NCI-H524 treated with DMSO at 0.1 percent for 48 hours (cell line): ENCODE data around the gene CDKL1.
"Not testable (repeated sequence)": the region's sequence is repeated elsewhere in the genome, so short reads cannot be mapped to it uniquely, and the experiment has no call there.

Experiments used
- DNase-seq: peaks from one replicate; lab custom pipeline; 2025; lab: John Stamatoyannopoulos, UW

Gene CDKL1

DNA sequence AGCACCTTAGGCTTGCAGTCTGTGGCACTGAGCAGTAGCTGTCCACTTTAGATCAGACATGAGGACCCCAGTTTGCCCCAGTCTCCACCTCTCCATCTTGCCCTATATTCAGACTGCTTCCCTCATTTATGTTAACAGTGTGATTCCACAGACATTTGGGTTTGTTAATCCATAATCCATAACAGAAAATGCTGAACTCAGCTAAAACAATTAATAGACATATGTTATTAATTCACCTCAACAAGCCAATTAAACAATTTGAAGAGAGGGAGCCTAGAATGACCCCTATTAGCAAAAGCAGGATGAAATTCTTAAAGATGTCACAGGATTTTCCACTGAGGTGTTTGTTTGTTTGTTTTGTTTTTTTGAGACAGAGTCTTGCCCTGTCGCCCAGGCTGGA, 9.1 kb downstream of the CDKL1 start:
- no peak for DNase-seq

DNA sequence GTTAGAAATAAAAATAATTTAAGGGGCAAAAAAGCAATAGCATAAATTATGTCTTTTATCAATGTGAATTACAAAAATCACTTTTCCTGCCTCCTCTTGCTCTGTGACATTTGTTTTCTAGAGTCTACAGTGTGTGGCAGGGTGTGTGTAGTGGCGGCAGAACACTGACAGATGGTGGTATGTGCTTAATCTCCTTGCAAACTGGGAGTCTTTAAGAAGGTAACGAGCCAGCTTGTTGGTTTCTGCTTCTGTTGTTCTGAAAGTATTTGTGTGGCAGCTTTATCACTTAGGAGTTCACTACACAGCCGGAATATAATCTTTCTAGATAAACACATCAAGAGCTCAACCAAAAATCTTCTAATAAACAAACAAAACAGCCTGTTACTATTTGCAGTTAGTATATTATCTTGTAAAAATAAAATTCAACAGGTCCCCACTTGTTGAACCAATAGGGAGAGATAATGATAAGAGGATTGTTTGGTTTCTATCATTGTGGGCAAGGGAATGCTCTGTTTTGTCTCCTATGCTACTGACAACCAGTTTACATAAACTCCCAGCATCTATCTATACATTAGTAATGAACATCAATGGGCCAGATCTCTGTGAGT, 13.0 kb downstream of the CDKL1 start:
- DNase-seq, result peak; percentile 90

DNA sequence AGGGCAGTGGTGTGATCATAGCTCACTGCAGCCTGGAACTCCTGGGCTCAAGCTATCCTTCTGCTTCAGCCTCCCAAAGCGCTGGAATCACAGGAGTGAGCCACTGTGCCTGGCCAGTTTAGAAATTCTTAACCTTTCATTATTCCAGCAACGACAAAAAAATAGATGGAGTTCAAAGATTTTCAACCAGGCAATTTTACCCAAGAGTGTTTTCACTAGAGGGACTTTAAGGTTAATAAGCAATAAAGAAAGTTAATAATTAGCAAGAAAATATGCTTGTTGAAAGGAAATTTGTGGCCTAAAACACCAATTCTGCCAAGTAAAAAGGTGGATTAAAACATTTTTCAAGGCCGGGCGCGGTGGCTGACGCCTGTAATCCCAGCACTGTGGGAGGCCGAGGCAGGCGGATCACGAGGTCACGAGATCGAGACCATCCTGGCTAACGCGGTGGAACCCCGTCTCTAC, 14.8 kb downstream of the CDKL1 start:
- no peak for DNase-seq

DNA sequence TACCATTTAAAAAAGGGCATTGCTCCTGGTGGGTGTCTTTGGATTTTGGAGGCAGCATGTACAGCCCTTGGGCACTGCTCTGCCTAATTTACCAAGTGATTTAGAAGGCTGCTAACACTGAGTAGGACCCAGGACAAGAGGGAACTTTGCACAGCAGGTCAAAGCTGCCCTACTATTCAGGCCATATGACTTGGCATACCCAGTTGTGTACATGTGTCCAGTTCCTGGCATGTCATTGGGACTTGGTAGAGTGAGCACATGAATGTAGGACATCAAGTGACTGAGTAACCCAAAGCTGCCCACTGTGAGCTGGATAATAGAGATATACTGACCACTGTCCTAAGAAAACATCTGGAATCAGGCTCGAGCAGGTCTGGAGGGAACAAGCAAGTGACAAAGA, 15.7 kb downstream of the CDKL1 start:
- no peak for DNase-seq

DNA sequence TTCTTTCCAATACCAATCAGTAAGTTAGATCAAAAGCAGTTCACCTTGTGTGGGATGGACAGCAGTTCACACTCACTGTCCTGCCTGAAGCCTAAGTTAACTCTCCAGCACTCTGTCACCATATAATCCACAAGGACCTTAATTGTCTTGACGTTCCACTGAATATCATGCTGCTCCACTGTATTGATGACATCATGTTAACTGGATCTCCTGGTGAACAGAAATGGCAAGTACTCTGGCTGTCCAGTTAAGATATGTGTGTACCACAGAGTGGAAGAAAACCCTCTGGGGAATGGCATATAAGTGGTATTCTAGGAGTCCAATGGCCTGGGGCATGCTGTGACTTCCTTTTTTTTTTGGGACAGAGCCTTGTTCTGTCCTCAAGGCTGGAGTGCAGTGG, 16.2 kb downstream of the CDKL1 start:
- no peak for DNase-seq

DNA sequence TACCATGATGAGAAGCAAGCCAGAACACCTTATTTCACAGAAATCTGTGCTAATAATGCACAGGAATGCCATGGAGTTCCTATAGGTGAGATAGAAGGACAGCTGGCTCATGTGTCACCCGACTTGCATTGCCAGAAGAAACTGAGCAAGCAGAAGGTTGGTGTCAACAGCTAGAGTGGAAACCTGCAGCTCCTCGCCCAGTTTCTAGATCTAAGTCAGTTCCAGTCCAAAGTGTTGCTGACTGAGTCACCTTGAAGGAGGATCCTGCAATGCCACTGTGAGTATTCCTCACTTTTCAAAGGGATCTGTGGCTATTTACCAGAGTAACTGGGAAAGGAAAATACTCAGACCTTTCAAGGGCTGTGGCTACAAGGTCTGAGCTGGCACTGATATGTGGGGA, 17.1 kb downstream of the CDKL1 start:
- DNase-seq, result no peak

DNA sequence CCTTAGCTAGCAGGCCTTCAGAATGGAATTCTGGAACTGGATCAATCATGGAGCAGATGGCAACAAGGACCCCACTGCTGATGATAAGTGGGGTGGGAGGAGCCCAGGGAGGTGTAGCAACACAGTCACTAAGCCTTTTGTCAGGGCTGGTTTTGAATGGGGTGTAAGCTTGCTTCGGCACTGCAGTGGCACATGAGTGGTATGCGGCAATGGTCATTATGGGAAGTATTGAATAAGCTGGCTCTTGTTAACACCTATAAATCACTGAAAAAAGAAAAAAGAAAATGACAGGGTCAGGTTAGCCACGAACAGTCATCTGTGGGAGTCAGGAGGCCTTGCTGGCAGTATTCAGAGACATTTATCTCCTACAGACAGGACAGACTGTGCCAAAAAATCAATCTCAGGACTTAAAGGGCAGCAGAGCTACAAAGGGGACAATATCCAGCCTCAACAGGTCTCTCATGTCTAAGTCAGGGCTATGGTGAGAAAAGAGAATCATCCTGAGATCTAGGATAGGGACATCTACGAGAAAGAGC, 19.1 kb downstream of the CDKL1 start:
- no peak for DNase-seq

DNA sequence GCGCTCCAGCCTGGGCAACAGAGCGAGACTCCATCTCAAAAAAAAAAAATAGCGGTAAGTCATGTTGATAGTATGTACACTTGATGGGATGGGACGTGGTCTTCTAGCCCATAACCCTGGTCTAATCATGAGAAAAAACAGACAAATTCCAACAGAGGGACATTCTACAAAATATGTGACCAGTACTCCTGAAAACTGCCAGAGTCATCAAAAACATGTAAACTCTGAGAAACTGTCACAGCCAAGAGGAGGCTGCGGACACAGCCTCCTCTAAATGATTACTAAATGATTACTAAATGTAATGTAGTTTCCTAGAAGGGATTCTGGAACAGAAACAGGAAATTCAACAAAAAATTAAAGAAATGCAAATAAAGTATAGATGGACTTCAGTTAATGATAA, 20.9 kb downstream of the CDKL1 start:
- DNase-seq, result no peak

DNA sequence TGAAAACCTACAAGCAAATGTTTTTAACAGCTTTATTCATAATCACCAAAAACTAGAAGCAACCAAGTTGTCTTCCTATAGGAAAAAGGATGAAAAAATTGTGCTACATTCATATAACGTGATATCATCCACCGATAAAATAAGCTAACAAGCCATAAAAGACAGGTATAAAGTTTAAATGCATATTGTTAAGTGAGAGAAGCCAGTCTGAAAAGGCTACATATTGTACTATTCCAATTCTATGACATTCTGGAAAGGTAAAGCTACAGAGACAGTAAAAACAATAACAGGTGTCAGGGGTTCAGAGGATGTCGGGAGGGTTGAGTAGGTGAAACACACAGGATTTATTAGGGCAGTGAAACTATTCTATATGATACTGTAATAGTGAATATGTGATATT, 22.7 kb downstream of the CDKL1 start:
- DNase-seq, result no peak

DNA sequence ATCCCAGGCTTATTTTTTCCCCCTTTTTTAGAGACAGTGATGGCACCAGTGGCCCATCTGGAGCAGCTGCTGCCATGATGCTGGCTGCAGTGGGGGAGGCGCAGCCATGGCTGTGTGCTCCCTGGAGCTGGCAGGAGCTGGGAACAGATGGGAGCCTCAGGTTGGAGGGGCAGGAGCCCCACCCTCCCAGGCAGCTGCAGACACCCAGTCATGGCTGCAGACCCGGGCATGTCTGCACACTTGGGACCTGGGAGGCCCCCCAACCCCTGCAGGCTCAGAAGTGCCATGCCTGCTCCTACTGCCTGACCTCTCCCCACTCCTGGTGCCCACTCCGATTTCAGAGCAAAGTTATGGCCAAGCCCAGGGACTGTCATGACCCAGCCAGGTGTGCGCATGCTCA, 25.1 kb downstream of the CDKL1 start:
- peak; percentile 90 for DNase-seq

DNA sequence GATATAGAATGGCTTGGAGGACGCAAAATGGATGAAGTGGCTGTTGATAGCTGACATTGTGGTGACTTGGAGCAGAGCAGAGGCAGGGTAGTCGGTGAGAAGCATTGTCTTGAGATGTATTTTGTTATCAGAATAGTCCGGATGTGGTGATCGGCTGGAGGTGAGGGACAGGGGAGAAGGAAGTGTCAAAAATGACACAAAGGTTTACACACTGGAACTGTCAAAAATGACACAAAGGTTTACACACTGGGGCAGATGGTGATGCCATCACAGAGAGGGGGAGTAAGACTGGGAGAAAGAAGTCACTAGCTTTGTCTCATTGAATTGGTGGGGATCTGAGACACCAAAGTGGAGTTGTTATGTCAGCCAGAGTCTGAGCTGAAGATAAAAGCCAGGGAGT, 30.1 kb downstream of the CDKL1 start:
- DNase-seq, result no peak

DNA sequence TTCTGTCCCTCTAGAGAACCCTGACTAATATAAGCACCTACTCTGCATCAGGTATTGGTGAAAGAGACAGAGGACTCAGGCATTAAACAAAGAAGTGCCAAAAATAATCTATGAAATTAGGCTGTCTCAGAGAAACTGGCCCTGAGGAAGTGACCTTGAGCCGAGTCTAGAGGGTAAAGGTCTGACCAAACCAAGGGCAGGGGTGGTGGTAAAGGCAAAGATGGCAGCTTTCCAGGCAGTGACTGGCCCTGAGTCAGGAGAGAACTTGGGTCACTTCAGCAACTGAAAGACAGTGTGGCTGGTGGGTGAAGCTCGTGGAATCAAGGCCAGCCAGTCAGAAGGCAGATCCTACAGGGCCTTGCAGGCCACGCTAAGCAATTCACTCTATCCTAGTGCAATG, 30.6 kb downstream of the CDKL1 start:
- no peak for DNase-seq

DNA sequence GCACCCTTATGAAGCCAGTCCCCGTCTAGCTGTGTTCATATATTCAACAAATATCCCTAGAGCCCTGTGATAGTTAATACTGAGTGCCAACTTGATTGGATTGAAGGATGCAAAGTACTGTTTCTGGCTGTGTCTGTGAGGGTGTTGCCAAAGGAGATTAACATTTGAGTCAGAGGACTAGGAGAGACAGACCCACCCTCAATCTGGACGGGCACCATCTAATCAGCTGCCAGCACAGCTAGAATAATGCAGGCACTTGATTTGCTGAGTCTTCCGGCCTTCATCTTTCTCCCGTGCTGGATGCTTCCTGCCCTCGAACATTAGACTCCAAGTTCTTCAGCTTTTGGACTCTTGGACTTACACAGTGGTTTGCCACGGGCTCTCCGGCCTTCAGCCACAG, 31.1 kb downstream of the CDKL1 start:
- DNase-seq, result peak; percentile 52

DNA sequence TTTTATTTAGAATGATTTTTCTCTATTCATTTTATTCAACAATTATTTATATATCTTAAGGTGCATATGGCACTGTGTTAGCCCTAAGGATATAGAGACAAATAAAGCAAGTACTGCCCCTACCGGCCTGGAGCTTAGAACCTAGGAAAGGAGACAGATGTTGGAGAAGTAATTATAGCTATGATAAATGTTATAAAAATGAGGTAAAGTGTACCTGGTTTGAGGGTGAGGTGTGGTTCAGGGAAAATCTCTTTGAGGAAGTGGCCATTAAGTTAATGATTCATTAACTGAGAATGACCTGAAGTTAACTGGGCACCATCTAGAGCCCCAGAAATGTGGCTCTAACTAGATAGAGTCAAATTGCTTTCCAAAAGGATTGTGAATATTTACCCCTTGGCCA, 31.9 kb downstream of the CDKL1 start:
- DNase-seq, result no peak

DNA sequence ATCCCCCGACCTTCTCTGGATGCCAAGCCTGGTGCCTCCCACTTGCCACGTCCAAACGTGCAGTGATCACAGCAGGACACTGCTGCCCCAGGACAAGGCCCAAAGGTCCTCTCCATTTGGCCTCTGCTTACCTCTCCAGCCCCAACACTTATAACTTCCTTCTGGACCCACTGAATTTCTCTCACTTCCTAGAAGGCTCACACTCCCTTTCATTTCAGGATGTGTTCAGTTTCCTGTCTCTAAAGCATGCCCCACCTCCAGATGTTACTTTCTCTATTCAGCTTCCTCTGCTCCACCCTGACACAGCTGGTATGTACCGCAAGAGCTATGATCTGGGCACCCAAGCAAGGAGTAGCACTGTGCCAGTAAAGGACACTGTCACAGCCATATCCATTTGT, 33.0 kb downstream of the CDKL1 start:
- DNase-seq, result no peak

DNA sequence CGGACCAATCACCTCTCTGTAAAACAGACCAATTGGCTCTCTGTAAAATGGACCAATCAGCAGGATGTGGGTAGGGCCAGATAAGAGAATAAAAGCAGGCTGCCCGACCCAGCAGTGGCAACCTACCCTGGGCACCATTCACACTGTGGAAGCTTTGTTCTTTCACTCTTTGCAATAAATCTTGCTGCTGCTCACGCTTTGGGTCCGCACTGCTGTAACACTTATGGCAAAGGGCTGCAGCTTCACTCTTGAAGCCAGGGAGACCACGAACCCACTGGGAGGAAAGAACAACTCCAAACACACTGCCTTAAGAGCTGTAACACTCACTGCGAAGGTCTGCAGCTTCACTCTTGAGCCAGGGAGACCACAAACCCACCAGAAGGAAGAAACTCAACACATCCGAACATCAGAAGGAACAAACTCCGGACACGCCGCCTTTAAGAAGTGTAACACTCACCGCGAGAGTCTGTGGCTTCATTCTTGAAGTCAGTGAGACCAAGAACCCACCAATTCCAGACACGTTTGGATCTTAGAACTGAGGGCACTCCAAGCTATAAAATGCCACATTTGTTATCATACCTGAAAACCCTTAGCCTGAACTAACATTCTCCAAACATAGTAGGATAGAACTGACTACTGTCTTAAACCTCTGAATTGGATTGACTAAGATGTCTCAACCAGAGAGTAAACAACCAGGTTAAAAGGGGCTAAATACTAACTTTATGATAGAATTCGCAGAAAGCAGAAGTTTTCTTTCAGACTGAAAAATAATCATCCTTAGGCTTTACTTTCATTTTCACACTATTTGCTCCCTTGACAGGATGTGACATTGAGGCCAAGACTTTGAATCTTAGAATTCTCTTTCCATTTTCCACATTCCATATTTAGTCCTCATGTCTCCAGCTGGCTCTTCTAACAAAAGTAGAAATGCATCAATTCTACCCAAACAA, 33.6 kb downstream of the CDKL1 start:
- no peak for DNase-seq

DNA sequence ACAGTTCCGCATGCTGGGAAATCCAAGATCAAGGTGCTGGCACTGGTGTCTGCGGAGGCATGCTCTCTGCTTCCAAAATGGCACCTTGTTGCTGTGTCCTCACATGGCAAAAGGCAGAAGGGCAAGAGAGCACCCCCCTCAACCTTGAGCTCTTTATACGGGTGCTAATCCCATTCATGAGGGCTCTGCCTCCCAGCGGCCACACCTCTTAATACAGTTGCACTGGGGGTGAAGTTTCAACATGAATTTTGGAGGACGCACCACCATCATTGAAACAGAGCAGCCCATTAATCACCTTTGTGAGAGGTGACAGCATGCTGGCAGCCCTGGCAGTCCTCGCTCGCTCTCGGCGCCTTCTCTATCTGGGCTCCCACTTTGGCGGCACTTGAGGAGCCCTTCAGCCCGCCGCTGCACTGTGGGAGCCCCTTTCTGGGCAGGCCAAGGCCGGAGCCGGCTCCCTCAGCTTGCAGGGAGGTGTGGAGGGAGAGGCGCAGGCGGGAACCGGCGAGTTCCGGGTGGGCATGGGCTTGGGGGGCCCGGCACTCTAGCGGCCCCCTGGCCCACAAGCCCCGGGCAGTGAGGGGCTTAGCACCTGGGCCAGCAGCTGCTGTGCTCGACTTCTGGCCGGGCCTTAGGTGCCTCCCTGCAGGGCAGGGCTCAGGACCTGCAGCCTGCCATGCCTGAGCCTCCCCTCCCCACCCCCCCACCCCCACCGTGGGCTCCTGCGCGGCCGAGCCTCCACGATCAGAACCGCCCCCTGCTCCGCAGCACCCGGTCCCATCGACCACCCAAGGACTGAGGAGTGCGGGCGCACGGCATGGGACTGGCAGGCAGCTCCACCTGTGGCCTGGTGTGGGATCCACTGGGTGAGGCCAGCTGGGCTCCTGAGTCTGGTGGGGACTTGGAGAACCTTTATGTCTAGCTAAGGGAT, 34.9 kb downstream of the CDKL1 start:
- not testable (repeated sequence) for DNase-seq

DNA sequence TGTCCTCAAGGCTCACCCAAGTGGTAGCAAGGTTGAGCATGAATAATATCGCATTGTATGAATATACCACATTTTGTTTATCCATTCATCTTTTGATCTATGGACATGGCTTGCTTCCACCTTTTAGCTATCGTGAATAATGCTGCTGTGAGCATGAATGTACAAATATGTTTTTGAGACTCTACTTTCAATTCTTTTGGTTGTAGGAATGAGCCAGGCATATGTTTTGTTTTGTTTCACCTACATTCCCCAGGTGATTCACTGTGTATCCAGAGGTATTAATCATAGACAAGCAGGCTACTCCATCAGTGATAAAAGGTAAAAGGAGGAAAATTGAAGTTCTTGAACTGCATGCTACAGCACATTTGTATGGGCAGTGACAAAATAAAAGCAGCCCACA, 35.8 kb downstream of the CDKL1 start:
- DNase-seq, result no peak

DNA sequence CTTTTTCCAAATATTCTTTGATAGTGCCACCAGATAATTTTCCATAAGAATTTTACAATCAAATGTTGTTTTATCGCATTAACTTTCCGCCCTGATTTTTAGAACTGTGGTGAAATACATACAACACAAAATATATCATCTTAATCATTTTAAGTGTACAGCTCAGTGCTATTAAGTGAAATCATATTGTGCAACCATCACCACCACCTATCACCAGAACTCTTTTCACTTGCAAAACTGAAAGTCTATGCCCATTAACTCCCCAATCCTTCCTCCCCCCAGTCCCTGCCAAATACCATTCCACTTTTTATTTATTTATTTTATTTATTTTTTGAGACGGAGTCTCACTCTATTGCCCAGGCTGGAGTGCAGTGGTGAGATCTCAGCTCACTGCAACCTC, 36.6 kb downstream of the CDKL1 start:
- no peak for DNase-seq

DNA sequence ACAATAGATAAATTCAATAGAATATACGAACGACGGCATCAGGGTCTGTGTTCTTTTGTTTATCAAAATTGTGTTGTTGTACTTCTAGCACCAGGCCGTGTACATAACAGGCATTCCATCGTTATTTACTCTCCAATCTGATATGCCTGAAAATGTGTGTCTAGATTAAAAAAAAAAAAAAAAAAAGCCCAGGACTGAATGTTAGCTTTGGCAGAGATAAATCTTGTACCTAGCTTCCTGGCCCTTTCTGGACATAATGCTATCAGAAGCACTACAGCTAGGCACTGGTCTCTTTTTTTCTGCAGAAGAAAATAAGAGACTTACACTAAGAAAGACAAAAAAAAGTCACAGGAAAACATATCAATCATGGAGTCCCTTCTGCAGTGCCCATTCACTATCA, 37.0 kb downstream of the CDKL1 start:
- no peak for DNase-seq

DNA sequence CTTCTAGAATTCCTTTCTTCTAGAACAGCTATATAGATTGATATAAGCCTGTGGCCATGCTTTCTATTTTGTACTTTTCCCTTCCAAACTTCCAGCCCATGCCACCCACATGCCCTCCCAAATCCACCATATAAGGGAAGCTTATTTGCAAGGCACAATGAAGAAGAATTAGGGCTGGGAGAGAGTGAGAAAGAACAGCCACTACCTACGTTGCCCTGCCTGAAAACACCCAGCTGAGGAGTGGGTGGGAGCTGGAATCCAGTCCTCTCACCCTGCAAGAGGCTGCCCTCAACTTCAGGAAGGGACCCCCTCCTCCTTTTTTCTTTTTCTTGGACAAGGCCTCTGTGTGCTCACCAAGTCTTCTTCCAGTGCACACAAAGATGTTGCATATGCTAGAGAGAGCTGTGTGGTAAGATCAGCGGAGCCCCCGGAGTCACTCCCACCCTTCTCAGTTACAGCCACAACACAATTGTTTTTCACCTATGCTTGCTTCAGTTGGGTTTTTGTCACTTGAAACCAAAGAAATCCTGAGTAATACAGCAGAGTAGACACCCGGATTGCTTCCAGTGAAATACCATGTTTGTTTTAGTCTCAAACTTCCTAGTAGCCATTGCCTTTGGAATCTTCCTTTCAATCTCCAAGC, 38.8 kb downstream of the CDKL1 start:
- no peak for DNase-seq

DNA sequence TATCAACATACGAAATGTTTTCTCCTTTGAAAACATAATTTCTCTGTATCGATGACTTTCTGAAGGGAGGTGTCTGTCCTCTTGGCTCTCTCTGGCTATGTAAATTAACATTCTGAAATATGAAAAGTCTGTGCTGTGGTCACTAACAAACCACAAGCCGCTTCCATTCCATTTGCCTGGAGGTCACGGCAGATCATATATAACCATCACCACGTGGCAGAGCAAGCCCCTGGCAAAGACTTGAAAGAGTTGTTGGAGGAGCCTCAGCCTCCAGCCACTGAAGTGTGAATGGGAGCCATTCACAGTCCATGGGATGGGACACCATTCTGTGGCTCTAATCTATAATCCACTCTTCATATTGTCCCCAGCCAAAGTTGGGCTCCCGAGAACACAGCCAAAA, 39.6 kb downstream of the CDKL1 start:
- no peak for DNase-seq
